PC-3 (cell line): Measurements from ENCODE around the gene CTNND2.

ENCODE experiments used
- EZH2 ChIP-seq: fragments of 300-600 bp; sonication (generic); IDR thresholded peaks from one replicate; pipeline ENCODE4 v1.6.1; 2017; ENCODE audit warnings: antibody characterized with exemption, mild to moderate bottlenecking, low read length; ENCODE audit not compliant: unreplicated experiment
- EZH2phosphoT487 ChIP-seq: fragments of 300-600 bp; sonication (generic); IDR thresholded peaks from 2 replicates; pipeline ENCODE4 v1.6.1; 2018; ENCODE audit warnings: mild to moderate bottlenecking, antibody characterized with exemption, low read length, borderline replicate concordance
- TF ChIP-seq, protein P1 (sequence below): fragments of 300-600 bp; sonication (generic); conservative IDR thresholded peaks from 2 replicates; pipeline ENCODE4 v1.5.1; 2017; ENCODE audit warnings: antibody characterized with exemption, low read depth, mild to moderate bottlenecking, low read length

DNA sequence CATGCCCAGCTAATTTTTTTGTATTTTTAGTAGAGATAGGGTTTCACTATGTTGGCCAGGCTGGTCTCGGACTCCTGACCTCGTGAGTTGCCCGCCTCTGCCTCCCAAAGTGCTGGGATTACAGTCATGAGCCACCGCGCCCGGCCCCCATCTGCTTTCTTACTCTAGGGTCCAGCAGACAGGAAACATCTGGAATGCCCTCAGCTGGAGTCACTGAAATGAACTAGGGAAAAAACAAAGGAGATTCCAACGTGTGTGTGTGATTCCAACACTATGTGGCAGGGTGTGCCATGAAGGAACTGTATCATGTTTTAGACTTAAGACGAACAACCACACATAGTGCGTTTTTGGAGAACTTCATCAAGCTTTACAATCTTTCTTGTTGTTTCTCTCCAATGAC, 603.1 kb downstream of the CTNND2 start:
- TF ChIP-seq, protein P1, sequence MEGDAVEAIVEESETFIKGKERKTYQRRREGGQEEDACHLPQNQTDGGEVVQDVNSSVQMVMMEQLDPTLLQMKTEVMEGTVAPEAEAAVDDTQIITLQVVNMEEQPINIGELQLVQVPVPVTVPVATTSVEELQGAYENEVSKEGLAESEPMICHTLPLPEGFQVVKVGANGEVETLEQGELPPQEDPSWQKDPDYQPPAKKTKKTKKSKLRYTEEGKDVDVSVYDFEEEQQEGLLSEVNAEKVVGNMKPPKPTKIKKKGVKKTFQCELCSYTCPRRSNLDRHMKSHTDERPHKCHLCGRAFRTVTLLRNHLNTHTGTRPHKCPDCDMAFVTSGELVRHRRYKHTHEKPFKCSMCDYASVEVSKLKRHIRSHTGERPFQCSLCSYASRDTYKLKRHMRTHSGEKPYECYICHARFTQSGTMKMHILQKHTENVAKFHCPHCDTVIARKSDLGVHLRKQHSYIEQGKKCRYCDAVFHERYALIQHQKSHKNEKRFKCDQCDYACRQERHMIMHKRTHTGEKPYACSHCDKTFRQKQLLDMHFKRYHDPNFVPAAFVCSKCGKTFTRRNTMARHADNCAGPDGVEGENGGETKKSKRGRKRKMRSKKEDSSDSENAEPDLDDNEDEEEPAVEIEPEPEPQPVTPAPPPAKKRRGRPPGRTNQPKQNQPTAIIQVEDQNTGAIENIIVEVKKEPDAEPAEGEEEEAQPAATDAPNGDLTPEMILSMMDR = no peak
- no peak for TF ChIP-seq EZH2phosphoT487
- TF ChIP-seq EZH2 = no peak
